Omental fat pad (tissue), 4 donors: ENCODE results near the gene PRKCE. TPM values are rescaled to one million over a fixed set of nuclear protein-coding genes. Genes with fewer than 3 reads are reported as not detected.

Experiments used
- ATAC-seq: fragments of 150-250 bp; one replicate; pipeline ENCODE4 v1.9.1; 2016; ENCODE audit warnings: mild to moderate bottlenecking, moderate library complexity; ENCODE audit not compliant: low FRiP score
- DNase-seq: peaks from one replicate; pipeline ENCODE4 v3.0.0-alpha.2; 2019; ENCODE audit warnings: low spot score
- CTCF ChIP-seq, 3 donors: fragments of 450-650 bp; IDR thresholded peaks; one replicate each; pipeline ENCODE4 v1.5.1; 2016 to 2017; ENCODE audit warnings: antibody characterized with exemption in 3 of 3, mild to moderate bottlenecking in 3 of 3, moderate library complexity in 2 of 3
- total RNA-seq, 4 donors: library from RNA; depleted of rRNA; stranded (reverse); fragments of >200 nt; gene quantifications; one replicate each; pipeline ENCODE4 v1.1.0, GENCODE V29; 2016

PRKCE gene
- total RNA-seq, 4 donors from 2014 or later = 8.8 to 24.3 (median 14.0) TPM

- ATAC-seq (no peak), DNase-seq (no peak)
- TF ChIP-seq CTCF (IDR thresholded peaks at IDR 0.05) = no peak
Measured at GRCh38 chr2:46142546-46143428, 491.3 kb downstream of the PRKCE start.

- no peak for TF ChIP-seq CTCF (IDR thresholded peaks at IDR 0.05)
- DNase-seq = no peak
- no peak for ATAC-seq
Measured at GRCh38 chr2:46143429-46144132, 492.1 kb downstream of the PRKCE start.

DNA sequence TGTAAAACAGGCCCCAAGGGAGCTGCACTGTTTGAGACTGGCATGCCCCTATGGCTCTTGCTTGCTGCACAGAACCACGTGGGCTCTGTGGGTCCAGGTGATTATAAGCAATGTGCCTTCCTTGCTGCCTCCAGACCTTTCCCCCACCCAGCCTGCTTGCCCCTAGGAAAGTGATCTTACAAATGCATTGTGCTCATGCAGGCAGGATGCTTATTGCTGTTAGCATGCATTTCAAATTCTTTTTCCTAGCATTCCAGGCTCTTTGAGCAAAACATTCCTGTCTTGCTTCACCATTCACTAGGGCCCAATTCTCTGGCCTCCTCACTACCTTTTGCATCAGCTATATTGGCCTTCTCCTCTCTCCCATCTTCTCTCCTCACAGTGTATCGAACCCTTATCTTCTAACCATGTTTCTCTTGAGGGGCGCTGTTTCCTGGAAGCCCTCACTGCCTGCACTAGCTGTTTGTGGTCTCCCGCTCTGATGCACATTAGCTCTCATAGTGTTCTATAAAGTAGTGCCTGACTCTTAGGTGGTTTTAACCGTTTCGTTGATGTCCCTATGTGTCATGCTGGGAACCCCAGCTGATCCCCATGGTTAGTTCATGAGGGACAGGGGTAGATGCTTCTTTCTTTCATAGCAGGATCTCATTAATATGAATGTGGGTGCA lies 492.8 kb downstream of the PRKCE start:
- TF ChIP-seq CTCF (IDR thresholded peaks at IDR 0.05) = no peak
- DNase-seq = no peak
- no peak for ATAC-seq

DNA sequence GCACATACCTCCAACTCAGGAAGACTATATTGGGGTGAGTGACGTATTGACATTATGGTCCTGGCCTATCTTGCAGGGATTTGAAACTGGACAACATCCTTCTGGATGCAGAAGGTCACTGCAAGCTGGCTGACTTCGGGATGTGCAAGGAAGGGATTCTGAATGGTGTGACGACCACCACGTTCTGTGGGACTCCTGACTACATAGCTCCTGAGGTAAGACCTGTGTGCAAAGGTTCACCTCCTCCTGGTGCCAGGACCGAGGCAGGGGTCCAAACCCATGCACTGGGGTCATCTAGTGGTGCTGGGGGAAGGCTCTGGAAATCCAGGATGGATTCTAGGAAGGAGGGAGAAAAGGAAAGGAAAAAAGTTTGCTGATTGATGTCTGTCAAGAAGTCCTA lies 493.5 kb downstream of the PRKCE start:
- no peak for ATAC-seq
- TF ChIP-seq CTCF (IDR thresholded peaks at IDR 0.05) = no peak
- DNase-seq = no peak

- DNase-seq = no peak
- ATAC-seq = no peak
- no peak for TF ChIP-seq CTCF (IDR thresholded peaks at IDR 0.05)
Measured at GRCh38 chr2:46145840-46146239, 494.4 kb downstream of the PRKCE start.

DNA sequence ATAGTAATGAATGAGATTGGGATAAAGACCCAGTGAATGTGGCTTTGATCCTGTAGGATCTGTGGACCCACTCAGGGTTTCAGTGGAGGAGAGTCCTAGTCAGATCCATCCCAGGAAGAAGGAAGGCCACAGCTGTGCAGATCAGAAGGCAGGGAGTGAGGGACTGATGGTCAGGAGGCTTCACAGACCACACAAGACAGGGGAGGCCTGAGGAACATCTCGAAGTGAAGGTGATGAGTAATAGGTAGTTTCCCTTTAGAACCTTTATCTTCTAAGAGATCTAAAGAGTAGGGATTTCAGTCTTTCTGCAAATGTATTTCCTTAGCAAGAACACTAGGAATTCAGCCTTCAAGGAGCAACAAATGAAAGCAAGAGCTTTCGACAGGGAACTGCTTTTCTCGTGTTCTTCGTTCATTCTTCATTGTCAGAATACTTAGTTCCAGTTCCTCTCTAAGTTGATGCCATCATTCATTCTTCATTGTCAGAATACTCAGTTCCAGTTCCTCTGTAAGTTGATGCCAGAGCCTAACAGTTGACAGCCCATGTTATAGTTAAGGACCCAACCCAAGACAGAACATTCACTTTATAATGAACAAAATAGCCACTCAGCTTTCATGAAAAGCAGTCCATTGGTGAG lies 495.5 kb downstream of the PRKCE start:
- no peak for TF ChIP-seq CTCF (IDR thresholded peaks at IDR 0.05)
- DNase-seq (no peak), ATAC-seq (no peak)
